Calu3 (cell line): Measurements from ENCODE around the gene RANBP2. TPM values are rescaled to one million over a fixed set of nuclear protein-coding genes. Genes with fewer than 3 reads are reported as not detected.
"Not testable (repeated sequence)": the region's sequence is repeated elsewhere in the genome, so short reads cannot be mapped to it uniquely, and the experiment has no call there.

Experiments
- BruUV-seq: library from RNA; stranded (reverse); fragments of 400-500 nt; replicated peaks from 2 replicates; lab custom pipeline; 2021; lab: Mats Ljungman, UMichigan
- CTCF ChIA-PET: fragments of 300-600 bp; sonication (Branson Sonifier 250); formaldehyde crosslinking; loops from one replicate; lab custom pipeline; 2022; ENCODE audit warnings: antibody characterized with exemption; lab: Charles Lee
- DNase-seq: peaks from one replicate; pipeline ENCODE4 v3.0.0; 2022
- H3K27ac Mint-ChIP-seq: one replicate; pipeline ENCODE4 v1.8.0; 2022; ENCODE audit warnings: mixed read lengths; ENCODE audit not compliant: unreplicated experiment
- H3K27me3 Mint-ChIP-seq: one replicate; pipeline ENCODE4 v1.8.0; 2022; ENCODE audit warnings: mixed read lengths; ENCODE audit not compliant: unreplicated experiment
- H3K36me3 Mint-ChIP-seq: one replicate; pipeline ENCODE4 v1.8.0; 2022; ENCODE audit warnings: mild to moderate bottlenecking, moderate library complexity, mixed read lengths; ENCODE audit not compliant: insufficient read depth, unreplicated experiment
- H3K4me1 Mint-ChIP-seq: one replicate; pipeline ENCODE4 v1.8.0; 2022; ENCODE audit warnings: mild to moderate bottlenecking, low read depth, mixed read lengths; ENCODE audit not compliant: unreplicated experiment
- H3K4me3 Mint-ChIP-seq: one replicate; pipeline ENCODE4 v1.8.0; 2022; ENCODE audit warnings: mild to moderate bottlenecking, low read depth, moderate library complexity, mixed read lengths; ENCODE audit not compliant: unreplicated experiment
- H3K9me3 Mint-ChIP-seq: one replicate; pipeline ENCODE4 v1.8.0; 2022; ENCODE audit warnings: low read depth, mixed read lengths; ENCODE audit not compliant: unreplicated experiment
- CTCF ChIP-seq: fragments of 200-600 bp; IDR thresholded peaks from one replicate; pipeline ENCODE4 v1.8.0; 2022; ENCODE audit warnings: antibody characterized with exemption; ENCODE audit not compliant: unreplicated experiment
- intact Hi-C: fragments of 100-400 bp; cut with micrococcal nuclease; formaldehyde crosslinking; loops from one replicate; pipeline ENCODE4 v1.10.0; 2022; ENCODE audit not compliant: unreplicated experiment
- total RNA-seq: library from RNA; stranded (reverse); gene quantifications from 2 replicates; pipeline ENCODE4 v1.2.3, GENCODE V29; 2022

The RANBP2 gene
- total RNA-seq, 1 experiment from 2014 or later, result 64.9 TPM

- BruUV-seq, H3K4me3 Mint-ChIP-seq, intact Hi-C loops, H3K36me3 Mint-ChIP-seq, DNase-seq, H3K27ac Mint-ChIP-seq, H3K9me3 Mint-ChIP-seq, H3K27me3 Mint-ChIP-seq, H3K4me1 Mint-ChIP-seq, CTCF ChIA-PET: not testable (repeated sequence)
Measured at GRCh38 chr2:108688818-108689756, 30.2 kb upstream of the RANBP2 start.

- H3K9me3 Mint-ChIP-seq, H3K4me3 Mint-ChIP-seq, BruUV-seq, intact Hi-C loops, H3K27ac Mint-ChIP-seq, H3K36me3 Mint-ChIP-seq, DNase-seq, CTCF ChIA-PET, H3K4me1 Mint-ChIP-seq, H3K27me3 Mint-ChIP-seq: not testable (repeated sequence)
Measured at GRCh38 chr2:108690001-108690400, 29.3 kb upstream of the RANBP2 start.

GRCh38 chr2:108691447-108691846, 27.8 kb upstream of the RANBP2 start:
- BruUV-seq, result no TSS peak
- TF ChIP-seq CTCF, result no peak
- no peak overlapping the region for H3K27ac Mint-ChIP-seq
- no peaks in the 10 kb centered on the region for H3K9me3 Mint-ChIP-seq
- DNase-seq, result no peak
- CTCF ChIA-PET, result no interaction called here
- no peaks in the 10 kb centered on the region for H3K4me1 Mint-ChIP-seq
- intact Hi-C loops, result no loop called here
- no peak overlapping the region for H3K4me3 Mint-ChIP-seq
- no peaks in the 10 kb centered on the region for H3K27me3 Mint-ChIP-seq
- no peaks in the 10 kb centered on the region for H3K36me3 Mint-ChIP-seq

- DNase-seq, result no peak
- intact Hi-C loops, result no loop called here
- BruUV-seq, result no TSS peak
- no peak for TF ChIP-seq CTCF
- Mint-ChIP-seq H3K4me1 (no peaks in the 10 kb centered on the region), H3K27me3 (no peaks in the 10 kb centered on the region), H3K4me3 (no peak overlapping the region), H3K36me3 (no peaks in the 10 kb centered on the region), H3K27ac (no peak overlapping the region), H3K9me3 (no peaks in the 10 kb centered on the region)
- CTCF ChIA-PET, result interaction anchor here (0.7 kb wide), 1 partner anchor 19 kb away, joined by 3 read pairs; no protein-coding TSS in a partner anchor
Measured at GRCh38 chr2:108701208-108701607, 18.1 kb upstream of the RANBP2 start.

- CTCF ChIA-PET, result no interaction called here
- Mint-ChIP-seq H3K27ac (no peak overlapping the region), H3K4me3 (no peak overlapping the region), H3K4me1 (no peaks in the 10 kb centered on the region), H3K36me3 (no peaks in the 10 kb centered on the region), H3K27me3 (no peaks in the 10 kb centered on the region), H3K9me3 (no peaks in the 10 kb centered on the region)
- no peak for DNase-seq
- intact Hi-C loops, result no loop called here
- TF ChIP-seq CTCF, result no peak
- BruUV-seq, result no TSS peak
Measured at GRCh38 chr2:108701806-108702205, 17.5 kb upstream of the RANBP2 start.
